Measurements from ENCODE around the gene PROCA1. TPM values are rescaled to one million over a fixed set of nuclear protein-coding genes. Genes with fewer than 3 reads are reported as not detected.

The PROCA1 gene
- 1 to 10 TPM in 2 of 4 donors, not detected in 2; 2.6 to 3.6 TPM for total RNA-seq

- H3K4me3 ChIP-seq: peak within 1 kb of the TSS; percentile 47 to 65
- peak within 1 kb of the TSS; percentile 84 to 93 for H3K27ac ChIP-seq
- intact Hi-C loops (cut with DNase I; ENCODE audit: low total_unique reads): no loop called here
- H3K27me3 ChIP-seq: no peaks in the 10 kb centered on the region
- H3K36me3 ChIP-seq: no peaks in the 10 kb centered on the region
- no peaks in the 10 kb centered on the region for H3K9me3 ChIP-seq
- TF ChIP-seq CTCF (IDR thresholded peaks at IDR 0.05): no peak
- TF ChIP-seq POLR2A (IDR thresholded peaks at IDR 0.05): no peak
- no peak for DNase-seq
- H3K4me1 ChIP-seq: no peaks in the 10 kb centered on the region
These were observed at the start of gene PROCA1 for GRCh38 chr17:28711723-28712031. PROCA1 (minus strand) TSS chr17:28711888; CDS start chr17:28711660, 228 bp downstream.

- no peaks in the 10 kb centered on the region for H3K27me3 ChIP-seq
- intact Hi-C loops (cut with DNase I; ENCODE audit: low total_unique reads): loop anchor here (10.0 kb wide), 2 partner anchors 94 to 134 kb away; partner anchors contain the start of genes ERAL1 and FLOT2
- no peaks in the 10 kb centered on the region for H3K4me1 ChIP-seq
- no peak for TF ChIP-seq POLR2A (IDR thresholded peaks at IDR 0.05)
- TF ChIP-seq CTCF (IDR thresholded peaks at IDR 0.05): no peak
- H3K36me3 ChIP-seq: no peaks in the 10 kb centered on the region
- H3K27ac ChIP-seq: no peak overlapping the region
- H3K9me3 ChIP-seq: no peaks in the 10 kb centered on the region
- H3K4me3 ChIP-seq: no peak overlapping the region
- peak in 1 of 2 donors; percentile 36 for DNase-seq
These were observed 49.2 kb upstream of the PROCA1 start for GRCh38 chr17:28760601-28761562.

- H3K9me3 ChIP-seq: no peaks in the 10 kb centered on the region
- H3K4me1 ChIP-seq: no peaks in the 10 kb centered on the region
- H3K27ac ChIP-seq: no peak overlapping the region
- intact Hi-C loops (cut with DNase I; ENCODE audit: low total_unique reads): no loop called here
- TF ChIP-seq CTCF (IDR thresholded peaks at IDR 0.05): no peak
- no peak for TF ChIP-seq POLR2A (IDR thresholded peaks at IDR 0.05)
- peak in 1 of 2 donors; percentile 15 for DNase-seq
- no peaks in the 10 kb centered on the region for H3K27me3 ChIP-seq
- H3K36me3 ChIP-seq: no peaks in the 10 kb centered on the region
- H3K4me3 ChIP-seq: no peak overlapping the region
These were observed 47.7 kb upstream of the PROCA1 start for GRCh38 chr17:28759256-28759865.

GRCh38 chr17:28758411-28759121, 46.9 kb upstream of the PROCA1 start:
- DNase-seq: peak in 1 of 2 donors; percentile 15
- TF ChIP-seq POLR2A (IDR thresholded peaks at IDR 0.05) (no peak), CTCF (IDR thresholded peaks at IDR 0.05) (no peak)
- H3K36me3 ChIP-seq: no peaks in the 10 kb centered on the region
- no peak overlapping the region for H3K27ac ChIP-seq
- H3K4me3 ChIP-seq: no peak overlapping the region
- H3K4me1 ChIP-seq: no peaks in the 10 kb centered on the region
- H3K27me3 ChIP-seq: no peaks in the 10 kb centered on the region
- intact Hi-C loops (cut with DNase I; ENCODE audit: low total_unique reads): no loop called here
- H3K9me3 ChIP-seq: no peaks in the 10 kb centered on the region
